ENCODE measurements around the gene RSPRY1.

RSPRY1 gene

GRCh38 chr16:57229079-57229478 is 43.0 kb downstream of the RSPRY1 start:
- Mint-ChIP-seq H3K27ac (no peak overlapping the region), H3K4me3 (no peak overlapping the region), H3K27me3 (ENCODE audit: low read depth) (no peaks in the 10 kb centered on the region), H3K36me3 (ENCODE audit: low read depth) (peaks cover 68% of the 10 kb centered on the region), H3K4me1 (peaks cover 38% of the 10 kb centered on the region), H3K9me3 (no peaks in the 10 kb centered on the region)
- no peak for TF ChIP-seq CTCF (IDR thresholded peaks at IDR 0.05; ENCODE audit: unreplicated experiment in 3 of 3)

GRCh38 chr16:57231821-57232350 is 45.8 kb downstream of the RSPRY1 start:
- Mint-ChIP-seq H3K36me3 (ENCODE audit: low read depth) (peaks cover 74% of the 10 kb centered on the region), H3K4me1 (peaks cover 45% of the 10 kb centered on the region), H3K9me3 (no peaks in the 10 kb centered on the region), H3K4me3 (no peak overlapping the region), H3K27ac (no peak overlapping the region), H3K27me3 (ENCODE audit: low read depth) (no peaks in the 10 kb centered on the region)
- no peak for TF ChIP-seq CTCF (IDR thresholded peaks at IDR 0.05; ENCODE audit: unreplicated experiment in 3 of 3)

GRCh38 chr16:57233944-57234706 is 48.0 kb downstream of the RSPRY1 start:
- peaks cover 73% of the 10 kb centered on the region for H3K36me3 Mint-ChIP-seq (ENCODE audit: low read depth)
- H3K27ac Mint-ChIP-seq = no peak overlapping the region
- no peaks in the 10 kb centered on the region for H3K9me3 Mint-ChIP-seq
- H3K4me3 Mint-ChIP-seq = no peak overlapping the region
- peaks cover 43% of the 10 kb centered on the region for H3K4me1 Mint-ChIP-seq
- H3K27me3 Mint-ChIP-seq (ENCODE audit: low read depth) = no peaks in the 10 kb centered on the region
- no peak for TF ChIP-seq CTCF (IDR thresholded peaks at IDR 0.05; ENCODE audit: unreplicated experiment in 3 of 3)

- Mint-ChIP-seq H3K4me3 (no peak overlapping the region), H3K27ac (no peak overlapping the region), H3K27me3 (ENCODE audit: low read depth) (no peaks in the 10 kb centered on the region), H3K36me3 (ENCODE audit: low read depth) (peaks cover 74% of the 10 kb centered on the region), H3K4me1 (peaks cover 43% of the 10 kb centered on the region), H3K9me3 (no peaks in the 10 kb centered on the region)
- TF ChIP-seq CTCF (IDR thresholded peaks at IDR 0.05; ENCODE audit: unreplicated experiment in 3 of 3) = no peak
These were observed 48.6 kb downstream of the RSPRY1 start for GRCh38 chr16:57234707-57235092.

- H3K27me3 Mint-ChIP-seq (ENCODE audit: low read depth) = no peaks in the 10 kb centered on the region
- H3K27ac Mint-ChIP-seq = peak overlapping the region in 2 of 3 experiments; percentile 4 to 23
- no peak for TF ChIP-seq CTCF (IDR thresholded peaks at IDR 0.05; ENCODE audit: unreplicated experiment in 3 of 3)
- no peaks in the 10 kb centered on the region for H3K9me3 Mint-ChIP-seq
- H3K4me3 Mint-ChIP-seq = no peak overlapping the region
- peaks cover 41% of the 10 kb centered on the region for H3K4me1 Mint-ChIP-seq
- peaks cover 74% of the 10 kb centered on the region for H3K36me3 Mint-ChIP-seq (ENCODE audit: low read depth)
These were observed 49.2 kb downstream of the RSPRY1 start for GRCh38 chr16:57235128-57236021.
